GM12873 (cell line): ENCODE data around the gene SUPT6H.

Source experiments
- TF ChIP-seq, protein P1 (sequence below): IDR thresholded peaks from 2 replicates; pipeline ENCODE4 v1.5.1; 2012; ENCODE audit warnings: low read depth, mild to moderate bottlenecking, moderate library complexity, low read length, control low read depth; ENCODE audit not compliant: insufficient read depth; ENCODE audit errors: missing control alignments

Gene SUPT6H

DNA sequence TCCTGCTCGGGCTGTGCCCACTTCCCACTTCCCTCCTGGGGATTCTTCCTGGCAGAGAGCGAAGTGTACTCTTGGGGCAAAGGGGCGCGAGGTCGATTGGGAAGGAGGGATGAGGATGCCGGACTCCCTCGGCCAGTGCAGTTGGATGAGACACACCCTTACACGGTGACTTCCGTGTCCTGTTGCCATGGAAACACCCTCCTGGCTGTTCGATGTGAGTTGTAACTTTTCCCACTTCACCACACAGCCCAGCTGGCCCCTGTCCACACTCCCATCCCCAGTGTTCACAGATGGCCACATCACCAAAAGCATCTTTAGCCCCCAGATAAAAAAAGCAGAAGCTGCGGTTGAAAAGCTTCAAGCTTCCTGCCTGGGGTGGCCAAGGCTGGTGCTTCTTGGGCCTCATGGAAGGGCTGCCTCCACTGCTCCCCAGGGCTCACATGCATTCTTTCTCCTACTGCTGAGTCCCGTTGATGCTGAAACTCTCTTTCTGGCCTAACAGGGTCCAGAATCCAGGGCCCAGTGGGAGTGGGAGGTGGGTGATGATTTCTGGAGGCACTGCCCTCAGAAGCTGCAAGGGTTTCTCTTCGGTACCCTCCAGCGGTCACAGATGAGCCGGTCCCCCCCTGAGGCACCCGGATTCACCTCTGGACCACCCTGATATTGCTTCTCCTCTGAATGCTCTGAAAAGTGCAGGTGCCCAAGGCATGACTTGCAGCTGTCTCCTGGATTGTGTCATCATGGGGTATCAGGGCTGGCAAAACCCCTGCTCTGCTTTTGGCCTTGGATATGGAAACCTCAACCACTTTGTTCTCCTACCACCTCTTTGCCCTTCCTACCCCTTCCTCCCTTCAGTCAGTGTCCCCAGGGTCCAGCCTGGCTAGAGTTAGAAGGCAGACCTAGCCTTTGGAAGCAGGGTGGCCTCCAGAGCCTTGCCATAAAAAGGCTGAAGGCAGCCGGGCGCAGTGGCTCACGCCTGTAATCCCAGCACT is 79.6 kb downstream of the SUPT6H start:
- TF ChIP-seq, protein P1, sequence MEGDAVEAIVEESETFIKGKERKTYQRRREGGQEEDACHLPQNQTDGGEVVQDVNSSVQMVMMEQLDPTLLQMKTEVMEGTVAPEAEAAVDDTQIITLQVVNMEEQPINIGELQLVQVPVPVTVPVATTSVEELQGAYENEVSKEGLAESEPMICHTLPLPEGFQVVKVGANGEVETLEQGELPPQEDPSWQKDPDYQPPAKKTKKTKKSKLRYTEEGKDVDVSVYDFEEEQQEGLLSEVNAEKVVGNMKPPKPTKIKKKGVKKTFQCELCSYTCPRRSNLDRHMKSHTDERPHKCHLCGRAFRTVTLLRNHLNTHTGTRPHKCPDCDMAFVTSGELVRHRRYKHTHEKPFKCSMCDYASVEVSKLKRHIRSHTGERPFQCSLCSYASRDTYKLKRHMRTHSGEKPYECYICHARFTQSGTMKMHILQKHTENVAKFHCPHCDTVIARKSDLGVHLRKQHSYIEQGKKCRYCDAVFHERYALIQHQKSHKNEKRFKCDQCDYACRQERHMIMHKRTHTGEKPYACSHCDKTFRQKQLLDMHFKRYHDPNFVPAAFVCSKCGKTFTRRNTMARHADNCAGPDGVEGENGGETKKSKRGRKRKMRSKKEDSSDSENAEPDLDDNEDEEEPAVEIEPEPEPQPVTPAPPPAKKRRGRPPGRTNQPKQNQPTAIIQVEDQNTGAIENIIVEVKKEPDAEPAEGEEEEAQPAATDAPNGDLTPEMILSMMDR, result no peak

DNA sequence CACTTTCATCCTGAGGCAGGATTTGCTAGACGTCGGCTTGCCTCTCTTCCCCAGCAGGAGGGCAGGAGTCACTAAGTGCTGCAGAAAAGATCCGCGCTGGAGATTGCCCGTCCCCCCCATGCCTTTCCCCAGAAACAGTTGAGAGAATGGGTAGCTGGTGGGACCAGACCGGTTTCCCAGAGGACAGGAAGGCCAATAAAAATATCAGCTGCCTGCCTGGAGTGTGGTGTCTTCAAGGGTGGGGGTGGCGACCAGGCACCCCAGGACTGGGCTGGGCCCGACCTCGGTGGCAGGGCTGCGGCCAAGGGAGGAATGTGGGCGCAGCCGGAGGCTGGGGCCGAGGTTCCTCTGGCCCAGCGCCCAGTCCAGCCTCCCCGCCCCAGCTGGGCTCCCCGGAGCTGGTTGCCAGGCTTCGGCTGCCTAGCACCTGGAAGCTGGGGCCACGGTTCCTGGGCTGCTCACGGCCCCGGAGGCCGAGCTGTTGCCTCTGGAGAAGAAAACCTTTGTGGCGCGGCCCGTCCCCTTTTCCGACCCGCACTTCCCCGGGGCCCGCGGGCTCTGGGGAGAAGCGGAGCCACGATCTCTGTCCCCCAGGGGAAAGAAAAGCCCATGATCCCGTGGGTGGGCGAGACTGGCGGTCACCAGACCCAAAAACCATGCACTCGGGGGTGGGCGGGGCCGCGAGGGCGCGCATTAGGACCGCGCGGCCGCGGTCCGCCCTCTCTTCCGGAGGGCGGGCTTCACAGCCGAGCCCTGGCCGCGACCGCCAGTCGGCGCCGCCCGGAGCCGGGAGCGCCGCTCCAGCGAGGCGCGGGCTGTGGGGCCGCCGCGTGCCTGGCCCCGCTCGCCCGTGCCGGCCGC is 81.5 kb downstream of the SUPT6H start, which contains the start of gene TRAF4:
Gene TRAF4 (plus strand): TSS at position 769 of the 861 bp plus-strand sequence. CDS start 102 bp downstream, outside the sequence.
- TF ChIP-seq, protein P1, result peak; percentile 10

GRCh38 chr17:28744104-28744971 is 82.3 kb downstream of the SUPT6H start:
- TF ChIP-seq, protein P1, result no peak

- TF ChIP-seq, protein P1, result no peak
Measured at GRCh38 chr17:28744972-28745785, 83.2 kb downstream of the SUPT6H start.

DNA sequence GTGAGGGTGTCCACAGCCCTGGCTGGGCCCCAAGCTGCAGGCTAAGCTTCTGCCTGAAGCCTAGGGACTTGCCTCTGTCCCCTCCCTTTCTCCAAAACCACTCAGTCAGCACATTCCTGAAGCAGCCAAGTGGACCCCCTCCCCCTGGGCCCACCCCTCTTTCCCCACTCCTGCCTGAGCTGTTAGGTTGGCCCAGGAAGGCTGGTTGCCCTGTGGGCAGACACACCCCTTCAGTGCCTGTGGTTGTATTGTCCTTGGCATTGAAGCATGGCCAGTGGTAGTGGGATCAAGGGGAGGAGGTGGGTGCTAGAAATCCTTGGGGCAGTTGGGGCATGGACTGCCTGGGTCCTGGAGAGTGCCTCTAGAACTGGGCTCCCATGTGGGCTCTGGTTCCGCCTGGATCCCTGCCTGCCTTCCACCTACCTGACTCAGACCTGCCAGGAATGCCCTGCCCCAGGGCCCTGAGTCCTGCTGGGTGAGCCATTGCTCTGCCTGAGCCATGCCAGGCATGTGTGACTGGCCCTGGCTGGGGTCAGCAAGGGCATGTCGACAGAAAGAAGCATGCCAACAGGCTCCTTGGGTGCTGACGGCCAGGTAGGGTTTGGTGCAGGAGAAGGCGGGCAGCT is 83.9 kb downstream of the SUPT6H start:
- TF ChIP-seq, protein P1, result no peak

GRCh38 chr17:28746611-28747050 is 84.6 kb downstream of the SUPT6H start:
- TF ChIP-seq, protein P1, result no peak
